GM21529 (cell line): ENCODE measurements around the gene SRGAP2C.
"Not testable (repeated sequence)": the region's sequence is repeated elsewhere in the genome, so short reads cannot be mapped to it uniquely, and the experiment has no call there.

ENCODE experiments used
- ATAC-seq: cut with Tn5 transposase; IDR thresholded peaks from one replicate; pipeline ENCODE4 v1.9.1; 2021; ENCODE audit not compliant: unreplicated experiment

The SRGAP2C gene

DNA sequence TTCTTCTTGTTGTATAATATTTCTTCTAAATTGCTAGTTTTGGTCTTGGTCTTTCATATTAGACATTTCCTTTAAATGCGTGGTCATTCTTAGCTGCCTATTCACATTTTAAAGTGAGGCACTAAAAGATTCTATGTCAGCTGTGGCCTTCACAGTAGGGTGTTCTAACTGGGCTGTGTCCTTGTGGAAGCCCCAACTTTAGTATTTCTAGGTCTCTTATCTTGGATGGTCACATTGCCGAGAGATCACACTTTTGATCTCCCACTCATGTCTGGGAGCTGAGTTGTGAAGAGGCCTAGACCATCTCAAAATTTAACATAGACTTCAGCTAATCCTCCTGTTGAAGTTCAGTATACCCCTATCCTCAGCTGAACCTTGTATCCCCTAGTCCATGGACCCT lies 185.2 kb downstream of the SRGAP2C start:
- not testable (repeated sequence) for ATAC-seq

DNA sequence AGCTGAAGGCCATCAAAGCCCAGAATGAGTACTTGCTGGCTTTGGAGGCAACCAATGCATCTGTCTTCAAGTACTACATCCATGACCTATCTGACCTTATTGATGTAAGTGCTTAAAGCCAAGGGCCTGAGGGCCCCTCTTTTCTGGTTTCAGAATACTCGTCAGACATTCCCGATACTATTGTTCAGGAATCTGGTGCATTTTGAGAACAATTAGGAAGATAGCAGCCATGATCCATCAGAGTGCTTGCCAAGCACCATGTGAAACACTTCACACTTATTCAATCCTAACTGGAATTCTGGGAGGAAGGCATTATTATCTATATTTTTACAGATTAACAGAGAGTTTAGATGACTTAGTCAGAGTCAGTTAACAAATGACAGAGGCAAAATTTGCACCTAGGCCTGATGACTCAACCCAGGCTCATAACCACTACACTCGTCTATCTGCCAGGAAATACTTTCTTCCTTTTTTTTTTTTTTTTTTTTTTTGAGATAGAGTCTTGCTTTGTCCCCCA lies 190.1 kb downstream of the SRGAP2C start:
- ATAC-seq = not testable (repeated sequence)

DNA sequence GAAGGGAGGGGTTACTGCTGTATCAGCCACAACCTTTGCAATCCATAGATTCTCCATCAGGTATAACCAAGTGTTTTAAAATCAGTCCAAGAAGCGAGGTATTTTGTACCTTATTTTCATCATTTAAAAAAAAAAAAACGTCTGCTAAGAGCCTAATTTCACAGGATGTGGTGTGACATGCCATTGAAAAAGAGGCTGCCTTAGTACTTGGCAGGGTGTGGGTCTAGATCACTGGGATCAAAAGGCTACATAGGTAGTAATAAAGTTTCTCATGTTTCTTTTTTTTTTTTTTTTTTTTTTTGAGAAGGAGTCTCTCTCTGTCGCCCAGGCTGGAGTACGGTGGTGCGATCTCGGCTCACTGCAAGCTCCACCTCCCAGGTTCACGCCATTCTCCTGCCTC lies 192.2 kb downstream of the SRGAP2C start:
- not testable (repeated sequence) for ATAC-seq

DNA sequence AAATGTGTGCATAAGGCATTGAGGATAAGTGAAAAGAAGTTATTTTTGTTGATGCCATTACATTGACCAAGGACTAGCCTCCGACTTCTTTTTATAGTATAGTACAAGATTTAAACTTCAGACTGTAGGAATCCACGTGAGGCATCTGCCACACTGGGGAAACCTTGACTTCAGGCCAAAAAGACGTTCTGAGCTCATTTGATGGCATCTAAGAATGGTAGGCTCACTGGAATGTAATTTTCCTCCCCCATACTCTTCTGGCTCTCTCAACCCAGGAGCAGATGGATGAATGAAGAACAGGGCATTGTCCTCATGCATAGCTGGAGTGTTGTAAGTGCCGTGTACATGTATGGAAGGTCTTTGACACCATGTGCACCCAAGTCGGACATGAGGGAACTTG lies 194.0 kb downstream of the SRGAP2C start:
- not testable (repeated sequence) for ATAC-seq

DNA sequence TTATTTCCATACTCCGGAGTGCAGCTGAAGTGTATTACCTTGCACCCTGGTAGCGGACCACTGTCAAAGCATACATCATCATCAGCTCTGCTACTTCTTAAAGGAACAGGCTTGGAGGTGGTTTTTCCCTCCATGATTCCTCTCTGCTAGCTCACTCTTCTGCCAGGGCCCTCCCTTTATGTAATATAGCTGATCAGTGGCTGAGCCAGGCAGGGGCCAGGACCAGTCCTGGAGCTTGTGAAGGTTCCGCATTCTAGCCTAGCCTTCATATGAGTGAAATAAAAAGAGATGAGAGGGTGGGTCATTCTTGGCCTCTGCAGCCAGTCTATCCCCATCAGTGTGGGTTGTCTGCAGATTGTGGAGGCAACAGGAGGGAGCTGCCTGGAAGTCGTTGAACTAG lies 200.0 kb downstream of the SRGAP2C start:
- ATAC-seq = not testable (repeated sequence)

DNA sequence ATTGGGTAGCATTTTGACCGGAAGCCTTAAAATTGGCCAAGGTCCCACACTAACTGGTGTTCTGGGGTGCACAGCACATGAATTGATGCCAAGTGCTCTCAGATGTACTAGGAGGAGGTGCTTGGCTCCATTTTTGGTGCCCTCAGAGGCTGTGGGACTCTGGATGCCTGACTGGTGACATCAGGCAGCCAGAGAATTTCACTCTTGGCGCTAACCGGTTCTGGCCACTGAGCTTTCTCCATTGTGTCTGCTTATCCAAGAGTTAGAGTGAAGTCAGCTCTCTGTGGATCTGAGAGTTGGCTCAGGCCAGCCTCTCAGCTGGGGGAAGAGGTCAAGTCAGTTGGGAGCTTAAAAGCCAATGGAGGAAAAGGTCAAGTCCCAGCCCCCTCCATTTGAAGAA lies 200.4 kb downstream of the SRGAP2C start:
- ATAC-seq = not testable (repeated sequence)

DNA sequence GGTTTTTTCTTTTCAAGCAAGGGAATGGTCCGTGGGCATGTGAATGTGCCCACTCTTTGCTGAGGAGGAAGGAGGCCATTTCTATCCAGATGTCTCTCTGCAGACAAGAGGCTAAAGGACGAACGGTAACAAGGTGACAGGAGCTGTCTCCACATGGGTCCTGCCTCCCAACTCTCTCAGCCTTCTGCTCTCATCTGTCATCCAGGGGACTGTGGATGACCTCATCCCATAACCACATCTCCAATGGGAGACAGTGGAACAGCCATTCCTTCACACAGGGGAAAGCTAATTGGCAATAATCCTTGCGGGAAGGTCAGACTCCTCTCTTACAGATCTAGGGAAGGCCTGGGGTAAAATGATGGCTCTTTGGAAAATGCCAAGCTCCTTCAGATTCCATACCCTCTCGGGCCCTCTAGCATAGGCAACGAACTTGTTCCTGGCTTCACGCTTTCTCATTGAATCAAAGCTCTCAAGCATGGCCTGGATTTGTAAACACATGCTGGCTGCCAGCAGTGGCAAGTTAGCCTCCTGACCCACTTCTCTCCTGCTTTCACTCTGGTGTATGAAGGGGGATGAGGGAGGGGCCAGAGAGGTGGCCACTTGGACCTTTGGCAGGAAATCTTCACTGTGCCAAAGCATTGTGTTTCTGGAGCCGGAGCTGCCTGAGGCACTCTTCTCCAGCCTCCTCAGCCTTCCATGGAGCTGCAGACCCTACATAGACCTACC lies 201.0 kb downstream of the SRGAP2C start:
- not testable (repeated sequence) for ATAC-seq

DNA sequence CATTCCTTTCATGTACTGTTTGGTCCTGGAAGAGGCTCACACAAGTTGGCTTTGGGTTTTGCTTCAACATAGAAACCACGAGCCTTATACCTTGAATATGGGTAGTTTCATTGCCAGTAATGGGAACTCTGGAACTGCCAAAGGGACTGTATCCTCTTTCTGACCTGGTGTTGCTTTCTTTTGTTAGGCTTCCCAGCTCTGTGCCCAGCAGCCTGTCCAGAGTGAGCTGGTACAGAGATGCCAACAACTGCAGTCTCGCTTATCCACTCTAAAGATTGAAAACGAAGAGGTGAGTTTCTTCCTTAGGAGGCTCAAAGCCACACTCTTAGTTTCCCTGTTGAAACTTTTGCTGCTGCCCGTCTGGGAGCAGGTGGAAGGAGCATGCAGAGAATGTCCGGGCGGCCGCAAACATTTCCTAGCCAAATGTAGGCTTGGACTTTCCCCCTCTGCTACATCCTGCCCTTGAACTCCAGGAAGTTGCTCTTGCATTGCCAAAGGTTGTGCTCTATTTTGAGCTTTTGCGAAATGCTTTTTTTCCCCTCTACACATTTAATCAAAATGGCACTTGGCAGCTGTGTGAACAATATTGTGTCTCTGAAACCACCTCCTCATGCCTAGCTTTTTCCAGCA lies 201.7 kb downstream of the SRGAP2C start:
- ATAC-seq = not testable (repeated sequence)

DNA sequence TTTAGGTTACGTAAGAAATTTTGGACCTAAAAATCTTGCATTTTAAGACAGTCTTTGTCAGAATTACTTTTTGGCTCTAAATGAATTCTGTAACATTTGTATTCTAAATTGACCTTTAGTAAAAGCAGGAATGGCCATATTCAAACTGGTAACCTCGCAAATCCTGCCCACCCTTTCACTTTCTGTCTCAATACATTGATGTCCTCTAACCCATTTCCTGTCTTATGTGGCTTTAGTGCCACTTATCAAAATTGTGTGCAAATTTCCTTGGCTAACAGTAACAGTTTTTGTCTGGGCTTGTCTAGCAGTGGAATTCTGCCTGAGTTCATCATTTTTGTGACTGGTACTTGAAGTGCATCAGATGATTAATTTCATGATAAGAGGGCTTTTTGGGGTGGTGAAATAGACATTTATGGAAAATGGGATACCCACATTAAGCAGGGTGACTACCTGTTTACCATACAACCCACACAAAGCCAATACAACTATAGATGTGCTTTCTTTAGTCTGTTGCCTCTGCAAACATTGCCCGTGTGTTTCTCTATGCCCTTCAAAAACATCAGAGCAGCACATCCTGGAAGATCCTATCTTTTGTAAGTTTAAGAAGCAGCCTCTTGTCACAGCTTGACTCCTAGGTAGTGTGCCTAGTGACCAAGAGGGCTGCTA lies 205.3 kb downstream of the SRGAP2C start:
- ATAC-seq = not testable (repeated sequence)

DNA sequence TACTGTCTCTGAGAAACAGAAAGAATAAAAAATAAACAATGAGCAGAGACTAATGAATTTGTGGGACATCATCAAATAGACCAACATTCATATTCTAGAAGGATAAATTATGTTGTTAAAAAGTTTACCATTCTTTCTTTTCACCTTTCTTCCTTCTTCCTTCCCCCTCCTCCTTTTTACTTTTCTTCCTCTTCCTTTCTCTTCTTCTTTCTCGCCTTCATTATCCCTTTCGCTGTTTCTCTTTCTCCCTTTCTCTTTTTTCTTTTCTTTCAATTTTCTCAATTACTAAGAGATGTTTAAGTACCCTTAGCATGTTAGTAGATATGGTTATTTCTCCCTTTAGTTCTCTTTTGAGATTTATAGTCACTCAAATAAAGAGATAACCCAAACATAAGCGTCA lies 207.4 kb downstream of the SRGAP2C start:
- not testable (repeated sequence) for ATAC-seq

DNA sequence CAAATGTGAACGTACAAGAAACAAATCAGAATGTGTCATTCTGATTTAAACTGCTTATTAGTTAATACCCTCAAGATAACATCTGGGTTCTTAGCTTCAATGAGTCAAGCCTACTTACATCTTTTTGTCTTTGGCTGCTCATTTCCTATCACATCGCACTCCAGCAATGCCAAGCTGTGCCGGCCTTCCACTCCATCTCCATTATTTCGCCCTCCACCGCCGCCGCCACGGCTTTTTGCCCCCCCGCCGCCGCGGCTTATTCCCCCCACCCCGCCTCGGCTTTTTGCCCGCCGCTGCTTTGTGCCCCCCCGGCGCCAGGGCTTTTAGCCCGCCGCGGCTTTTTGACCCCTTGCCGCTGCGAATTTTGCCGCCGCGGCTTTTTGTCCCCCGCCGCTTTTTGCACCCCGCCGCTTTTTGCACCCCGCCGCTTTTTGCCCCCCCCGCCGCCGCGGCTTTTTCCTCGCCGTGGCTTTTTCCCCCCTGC lies 211.0 kb downstream of the SRGAP2C start:
- ATAC-seq = not testable (repeated sequence)

DNA sequence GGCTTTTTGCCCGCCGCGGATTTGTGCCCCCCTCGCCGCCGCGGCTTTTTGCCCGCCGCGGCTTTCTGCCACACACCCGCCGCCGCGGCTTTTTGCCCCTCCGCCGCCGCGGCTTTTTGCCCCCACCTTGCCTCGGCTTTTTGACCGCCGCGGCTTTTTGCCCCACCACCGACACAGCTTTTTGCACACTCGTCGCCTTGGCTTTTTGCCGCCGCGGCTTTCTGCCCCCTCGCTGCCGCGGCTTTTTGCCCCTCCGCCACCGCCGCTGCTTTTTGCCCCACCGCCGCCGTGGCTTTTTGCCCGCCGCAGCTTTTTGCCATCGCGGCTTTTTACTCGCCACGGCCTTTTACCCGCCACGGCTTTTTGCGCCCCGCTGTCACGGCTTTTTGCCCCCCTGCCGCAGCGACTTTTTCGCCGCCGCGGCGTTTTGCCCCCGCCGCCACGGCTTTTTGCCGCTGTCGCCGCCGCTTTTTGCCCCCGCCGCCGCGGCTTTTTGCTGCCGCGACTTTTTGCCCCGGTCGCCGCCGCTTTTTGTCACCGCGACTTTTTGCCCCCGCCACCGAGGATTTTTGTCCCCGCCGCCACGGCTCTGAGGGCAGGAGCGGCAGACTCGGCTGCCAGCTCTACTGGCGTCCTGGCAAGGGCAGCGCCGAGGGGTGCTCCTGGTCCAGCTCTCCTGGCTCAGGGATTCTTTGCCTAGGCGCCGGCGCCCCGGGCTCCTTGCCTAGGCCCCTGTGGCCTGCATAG lies 211.7 kb downstream of the SRGAP2C start:
- not testable (repeated sequence) for ATAC-seq

DNA sequence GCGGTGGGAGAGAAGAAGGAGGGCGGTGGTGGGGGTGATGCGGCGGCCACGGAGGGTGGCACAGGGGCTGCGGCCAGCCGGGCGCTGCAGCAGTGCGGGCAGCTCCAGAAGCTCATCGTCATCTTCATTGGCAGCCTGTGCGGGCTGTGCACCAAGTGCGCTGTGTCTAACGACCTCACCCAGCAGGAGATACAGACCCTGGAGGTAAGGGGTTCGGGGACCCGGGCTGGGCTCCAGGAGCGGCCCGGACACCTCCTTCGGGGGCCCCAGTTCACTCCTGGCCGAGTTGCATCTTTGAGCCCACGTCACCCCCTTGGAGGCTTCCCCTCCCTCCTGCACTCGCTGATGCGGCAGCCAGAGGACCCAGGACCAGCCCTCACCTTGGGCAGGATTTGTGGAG lies 212.3 kb downstream of the SRGAP2C start:
- ATAC-seq = not testable (repeated sequence)

DNA sequence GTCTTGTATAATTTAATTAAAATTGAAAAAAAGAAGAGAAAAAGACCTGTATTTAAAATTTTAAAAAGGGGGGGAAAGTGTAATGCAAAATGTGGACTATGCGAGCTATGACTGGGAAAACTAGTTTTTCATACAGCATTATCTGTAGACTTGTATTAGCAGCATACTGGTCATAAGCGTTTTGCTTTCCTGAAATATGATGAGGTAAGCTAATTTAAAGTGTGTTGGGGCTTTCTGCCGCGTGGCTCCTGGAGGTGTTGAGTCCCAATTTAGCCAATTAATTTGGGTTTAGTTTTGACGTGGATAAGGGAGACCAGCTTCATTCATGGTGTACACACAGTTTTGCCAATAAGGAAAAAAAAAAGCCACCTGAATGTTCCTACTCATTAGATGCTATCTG lies 214.4 kb downstream of the SRGAP2C start:
- not testable (repeated sequence) for ATAC-seq

DNA sequence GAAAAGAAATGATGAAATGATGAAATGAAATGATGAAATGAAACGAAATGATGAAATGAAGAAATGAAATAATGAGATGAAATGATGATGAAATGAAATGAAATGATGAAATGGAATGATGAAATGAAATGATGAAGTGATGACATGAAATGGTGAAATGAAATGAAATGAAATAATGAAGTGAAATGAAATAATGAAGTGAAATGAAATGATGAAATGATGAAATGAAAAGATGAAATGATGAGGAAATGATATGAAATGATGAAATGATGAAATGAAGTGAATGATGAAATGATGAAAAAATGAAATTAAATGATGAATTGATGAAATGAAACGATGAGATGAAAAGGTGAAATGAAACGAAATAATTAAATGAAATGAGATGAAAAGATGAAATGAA lies 215.3 kb downstream of the SRGAP2C start:
- ATAC-seq = not testable (repeated sequence)

DNA sequence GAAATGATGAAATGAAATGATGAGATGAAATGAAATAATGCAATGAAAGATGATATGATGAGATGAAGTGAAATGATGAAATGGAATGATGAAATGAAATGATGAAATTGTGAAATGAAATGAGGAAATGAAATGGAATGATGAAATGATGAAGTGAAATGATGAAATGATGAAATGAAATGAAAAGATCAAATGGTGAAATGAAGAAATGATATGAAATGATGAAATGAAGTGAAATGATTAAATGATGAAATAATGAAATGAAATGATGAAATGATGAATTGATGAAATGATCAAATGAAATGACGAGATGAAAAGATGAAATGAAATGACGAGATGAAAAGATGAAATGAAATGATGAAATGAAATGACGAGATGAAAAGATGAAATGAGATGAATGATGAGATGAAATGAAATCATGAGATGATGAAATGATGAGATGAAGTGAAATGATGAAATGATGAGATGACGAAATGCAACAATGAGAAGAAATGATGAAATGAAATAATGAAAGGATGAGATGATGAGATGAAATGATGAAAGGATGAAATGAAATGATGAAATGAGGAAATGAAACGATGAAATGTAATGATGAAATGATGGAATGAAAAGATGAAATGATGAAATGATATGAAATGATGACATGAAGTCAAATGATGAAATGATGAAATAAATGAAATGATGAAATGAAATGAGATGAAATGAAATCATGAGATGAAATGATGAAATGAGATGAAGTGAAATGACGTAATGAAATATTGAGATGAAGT lies 216.0 kb downstream of the SRGAP2C start:
- not testable (repeated sequence) for ATAC-seq

DNA sequence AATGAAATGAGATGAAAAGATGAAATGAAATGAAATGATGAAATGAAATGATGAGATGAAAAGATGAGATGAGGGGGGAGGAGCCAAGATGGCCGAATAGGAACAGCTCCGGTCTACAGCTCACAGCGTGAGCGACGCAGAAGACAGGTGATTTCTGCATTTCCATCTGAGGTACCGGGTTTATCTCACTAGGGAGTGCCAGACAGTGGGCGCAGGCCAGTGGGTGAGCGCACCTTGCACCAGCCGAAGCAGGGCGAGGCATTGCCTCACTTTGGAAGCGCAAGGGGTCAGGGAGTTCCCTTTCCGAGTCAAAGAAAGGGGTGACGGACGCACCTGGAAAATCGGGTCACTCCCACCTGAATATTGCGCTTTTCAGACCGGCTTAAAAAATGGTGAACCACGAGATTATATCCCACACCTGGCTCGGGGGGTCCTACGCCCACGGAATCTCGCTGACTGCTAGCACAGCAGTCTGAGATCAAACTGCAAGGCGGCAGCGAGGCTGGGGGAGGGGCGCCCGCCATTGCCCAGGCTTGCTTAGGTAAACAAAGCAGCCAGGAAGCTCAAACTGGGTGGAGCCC lies 216.7 kb downstream of the SRGAP2C start:
- ATAC-seq = not testable (repeated sequence)

DNA sequence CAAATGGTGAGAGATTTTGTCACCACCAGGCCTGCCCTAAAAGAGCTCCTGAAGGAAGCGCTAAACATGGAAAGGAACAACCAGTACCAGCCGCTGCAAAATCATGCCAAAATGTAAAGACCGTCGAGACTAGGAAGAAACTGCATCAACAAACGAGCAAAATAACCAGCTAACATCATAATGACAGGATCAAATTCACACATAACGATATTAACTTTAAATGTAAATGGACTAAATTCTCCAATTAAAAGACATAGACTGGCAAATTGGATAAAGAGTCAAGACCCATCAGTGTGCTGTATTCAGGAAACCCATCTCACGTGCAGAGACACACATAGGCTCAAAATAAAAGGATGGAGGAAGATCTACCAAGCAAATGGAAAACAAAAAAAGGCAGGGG lies 218.5 kb downstream of the SRGAP2C start:
- not testable (repeated sequence) for ATAC-seq

DNA sequence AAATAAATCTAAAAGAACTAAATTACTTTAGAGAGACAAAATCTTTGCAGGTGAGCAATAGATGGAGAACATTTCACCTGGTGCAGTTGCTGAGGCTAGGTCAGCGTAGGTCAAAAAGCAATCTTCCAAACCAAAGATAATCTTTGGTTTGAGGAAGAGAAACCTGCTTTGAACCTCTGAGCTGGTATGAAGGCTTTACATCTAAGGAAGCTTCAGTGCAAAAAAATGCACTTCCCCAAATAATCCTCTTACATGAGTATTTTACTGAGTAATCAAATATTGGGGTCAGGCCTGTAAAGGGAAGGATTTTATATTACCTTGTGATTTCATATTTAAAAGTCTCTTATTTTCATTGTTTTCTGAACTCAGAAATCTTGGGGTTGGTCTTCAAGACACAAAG lies 223.6 kb downstream of the SRGAP2C start:
- ATAC-seq = no peak

DNA sequence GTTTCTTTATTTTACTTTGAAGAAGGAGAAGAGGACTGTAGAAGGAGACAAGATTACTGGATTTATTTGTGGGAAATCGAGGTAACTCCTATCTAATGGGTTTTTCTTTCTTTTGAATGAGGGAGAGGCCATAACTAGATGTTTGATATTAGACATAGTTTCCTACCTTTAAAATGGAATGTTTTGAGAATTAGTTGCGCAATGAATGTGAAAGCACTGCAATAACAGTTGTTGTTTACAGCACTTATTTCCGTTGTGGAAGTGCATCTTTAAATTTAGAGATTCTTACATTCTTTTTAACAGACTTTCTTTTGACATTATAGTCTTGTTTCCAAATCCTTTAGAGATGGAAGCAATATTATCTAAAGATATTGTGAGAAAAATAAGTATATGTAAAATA lies 229.0 kb downstream of the SRGAP2C start:
- no peak for ATAC-seq
